Measurements from ENCODE around the gene CD9.
"Not testable (repeated sequence)": the region's sequence is repeated elsewhere in the genome, so short reads cannot be mapped to it uniquely, and the experiment has no call there.

The CD9 gene

GRCh38 chr12:6200256-6201212 lies at the start of gene CD9:
Gene CD9, plus strand, starts transcription at chr12:6200400. Its CDS starts 100 bp downstream, at chr12:6200500.
- peak in 1 of 3 experiments; percentile 31 for DNase-seq (ENCODE audit: low read depth in 3 of 3)

- DNase-seq (ENCODE audit: low read depth in 3 of 3): no peak
These were observed 45.3 kb upstream of the CD9 start for GRCh38 chr12:6154730-6155459.

GRCh38 chr12:6157482-6157881 lies 42.7 kb upstream of the CD9 start:
- no peak for DNase-seq (ENCODE audit: low read depth in 3 of 3)

GRCh38 chr12:6158255-6158654 lies 41.9 kb upstream of the CD9 start:
- no peak for DNase-seq (ENCODE audit: low read depth in 3 of 3)

GRCh38 chr12:6158749-6159148 lies 41.5 kb upstream of the CD9 start:
- no peak for DNase-seq (ENCODE audit: low read depth in 3 of 3)

- DNase-seq (ENCODE audit: low read depth in 3 of 3): not testable (repeated sequence)
These were observed 40.8 kb upstream of the CD9 start for GRCh38 chr12:6159166-6160011.

- not testable (repeated sequence) for DNase-seq (ENCODE audit: low read depth in 3 of 3)
These were observed 40.1 kb upstream of the CD9 start for GRCh38 chr12:6160049-6160649.

GRCh38 chr12:6161124-6161882 lies 38.9 kb upstream of the CD9 start:
- DNase-seq (ENCODE audit: low read depth in 3 of 3): no peak

- DNase-seq (ENCODE audit: low read depth in 3 of 3): no peak
These were observed 36.7 kb upstream of the CD9 start for GRCh38 chr12:6163416-6164060.

GRCh38 chr12:6165395-6165794 lies 34.8 kb upstream of the CD9 start:
- DNase-seq (ENCODE audit: low read depth in 3 of 3): no peak

GRCh38 chr12:6166808-6167207 lies 33.4 kb upstream of the CD9 start:
- DNase-seq (ENCODE audit: low read depth in 3 of 3): no peak

- DNase-seq (ENCODE audit: low read depth in 3 of 3): peak; percentile 23 to 34 (median 32)
These were observed 32.6 kb upstream of the CD9 start for GRCh38 chr12:6167327-6168280.

GRCh38 chr12:6171409-6172015 lies 28.7 kb upstream of the CD9 start:
- DNase-seq (ENCODE audit: low read depth in 3 of 3): no peak

GRCh38 chr12:6172086-6172485 lies 28.1 kb upstream of the CD9 start:
- no peak for DNase-seq (ENCODE audit: low read depth in 3 of 3)

GRCh38 chr12:6172862-6173261 lies 27.3 kb upstream of the CD9 start:
- no peak for DNase-seq (ENCODE audit: low read depth in 3 of 3)

GRCh38 chr12:6177642-6178358 lies 22.4 kb upstream of the CD9 start:
- DNase-seq (ENCODE audit: low read depth in 3 of 3): no peak

- no peak for DNase-seq (ENCODE audit: low read depth in 3 of 3)
These were observed 21.0 kb upstream of the CD9 start for GRCh38 chr12:6178981-6179761.

All from stimulated activated CD4-positive, alpha-beta T cell treated with anti-CD3 and anti-CD28 coated beads, TNF-alpha, amount 100 ng/mL, for 4 hours (primary cell).